ENCODE measurements around the gene XPR1.

DNA sequence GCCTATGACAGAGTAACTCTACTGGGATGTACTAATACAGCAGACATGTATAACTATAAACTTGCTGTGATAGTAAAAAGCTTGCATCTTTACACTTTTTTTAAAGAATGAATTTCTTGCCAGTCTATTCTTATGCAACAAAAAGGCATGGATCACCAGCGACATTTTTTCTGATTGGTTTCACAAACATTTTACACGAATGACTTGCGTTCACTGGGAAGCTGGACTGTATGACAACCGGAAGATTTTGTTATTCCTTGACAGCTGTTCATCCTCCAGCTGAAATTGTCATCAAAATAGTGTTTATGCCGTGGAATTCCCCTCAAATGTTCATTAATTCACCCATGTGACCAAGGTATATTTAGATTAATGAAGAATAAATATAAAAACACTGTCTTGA is 131.0 kb downstream of the XPR1 start:
- TF ChIP-seq, protein P1, sequence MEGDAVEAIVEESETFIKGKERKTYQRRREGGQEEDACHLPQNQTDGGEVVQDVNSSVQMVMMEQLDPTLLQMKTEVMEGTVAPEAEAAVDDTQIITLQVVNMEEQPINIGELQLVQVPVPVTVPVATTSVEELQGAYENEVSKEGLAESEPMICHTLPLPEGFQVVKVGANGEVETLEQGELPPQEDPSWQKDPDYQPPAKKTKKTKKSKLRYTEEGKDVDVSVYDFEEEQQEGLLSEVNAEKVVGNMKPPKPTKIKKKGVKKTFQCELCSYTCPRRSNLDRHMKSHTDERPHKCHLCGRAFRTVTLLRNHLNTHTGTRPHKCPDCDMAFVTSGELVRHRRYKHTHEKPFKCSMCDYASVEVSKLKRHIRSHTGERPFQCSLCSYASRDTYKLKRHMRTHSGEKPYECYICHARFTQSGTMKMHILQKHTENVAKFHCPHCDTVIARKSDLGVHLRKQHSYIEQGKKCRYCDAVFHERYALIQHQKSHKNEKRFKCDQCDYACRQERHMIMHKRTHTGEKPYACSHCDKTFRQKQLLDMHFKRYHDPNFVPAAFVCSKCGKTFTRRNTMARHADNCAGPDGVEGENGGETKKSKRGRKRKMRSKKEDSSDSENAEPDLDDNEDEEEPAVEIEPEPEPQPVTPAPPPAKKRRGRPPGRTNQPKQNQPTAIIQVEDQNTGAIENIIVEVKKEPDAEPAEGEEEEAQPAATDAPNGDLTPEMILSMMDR (IDR thresholded peaks at IDR 0.05), result no peak
- TF ChIP-seq POLR2A (IDR thresholded peaks at IDR 0.05), result no peak
